Endodermal cell (in vitro differentiated cells): ENCODE measurements around the gene BRCC3. TPM values are rescaled to one million over a fixed set of nuclear protein-coding genes. Genes with fewer than 3 reads are reported as not detected.
A peak's percentile ranks its signal among the peaks of the same experiment; 100 is the strongest.

ENCODE experiments used
- DNase-seq: peaks from one replicate; pipeline ENCODE4 v3.0.0-alpha.2; 2017
- H3K27ac ChIP-seq: 2 replicates; pipeline ENCODE4 v1.5.1; 2013; ENCODE audit warnings: mild to moderate bottlenecking, low read depth, low read length, moderate library complexity
- H3K27me3 ChIP-seq: 2 replicates; pipeline ENCODE4 v1.6.1; 2013; ENCODE audit warnings: mild to moderate bottlenecking, low read length, moderate library complexity; ENCODE audit not compliant: insufficient read depth, control insufficient read depth, poor library complexity, severe bottlenecking
- H3K36me3 ChIP-seq: 2 replicates; pipeline ENCODE4 v1.7.0; 2013; ENCODE audit warnings: mild to moderate bottlenecking, low read length, moderate library complexity; ENCODE audit not compliant: control insufficient read depth, insufficient read depth
- H3K4me1 ChIP-seq: one replicate; pipeline ENCODE4 v1.7.0; 2013; ENCODE audit warnings: low read length; ENCODE audit not compliant: control insufficient read depth, insufficient read depth
- H3K4me3 ChIP-seq: 2 replicates; pipeline ENCODE4 v1.5.1; 2013; ENCODE audit warnings: mild to moderate bottlenecking, low read length, moderate library complexity
- H3K9ac ChIP-seq: 2 replicates; pipeline ENCODE4 v1.6.1; 2013; ENCODE audit warnings: mild to moderate bottlenecking, low read length, moderate library complexity; ENCODE audit not compliant: poor library complexity, severe bottlenecking; ENCODE audit errors: extremely low read depth
- H3K9me3 ChIP-seq: 2 replicates; pipeline ENCODE4 v1.6.1; 2013; ENCODE audit warnings: mild to moderate bottlenecking, low read length, moderate library complexity; ENCODE audit not compliant: control insufficient read depth
- H3K27ac Mint-ChIP-seq: 2 replicates; pipeline ENCODE4 v1.8.0; 2020; ENCODE audit warnings: mixed read lengths
- H3K27me3 Mint-ChIP-seq: 2 replicates; pipeline ENCODE4 v1.8.0; 2021; ENCODE audit warnings: mild to moderate bottlenecking, mixed read lengths; ENCODE audit not compliant: insufficient read depth
- H3K36me3 Mint-ChIP-seq: 2 replicates; pipeline ENCODE4 v1.8.0; 2020; ENCODE audit warnings: low read depth, mixed read lengths
- H3K4me1 Mint-ChIP-seq: 2 replicates; pipeline ENCODE4 v1.8.0; 2020; ENCODE audit warnings: mixed read lengths
- H3K4me3 Mint-ChIP-seq: 2 replicates; pipeline ENCODE4 v1.8.0; 2020; ENCODE audit warnings: mild to moderate bottlenecking, moderate library complexity, mixed read lengths
- H3K9me3 Mint-ChIP-seq: 2 replicates; pipeline ENCODE4 v1.8.0; 2020; ENCODE audit warnings: mild to moderate bottlenecking, mixed read lengths
- CTCF ChIP-seq: fragments of 200-600 bp; sonication (generic); conservative IDR thresholded peaks from 2 replicates; pipeline ENCODE4 v1.5.0; 2021; ENCODE audit warnings: antibody characterized with exemption, mild to moderate bottlenecking
- WGBS, 2 experiments: methylation state at CpG; one replicate each; pipeline versions ENCODE4 v1.1.5 to v1.1.7; 2013; ENCODE audit warnings: missing lambda C conversion rate in 2 of 2, mixed read lengths in 1 of 2; ENCODE audit not compliant: insufficient coverage in 1 of 2, insufficient read length in 1 of 2; 5-methylcytosine and 5-hydroxymethylcytosine counted together
- total RNA-seq, 2 donors: library from RNA; stranded (reverse); fragmentation: NEBNext Ultra II Directional in 1 of 2; extraction: Animal tissue kit (Norgen Biotek cat#: 25700) in 1 of 2; gene quantifications; 2 replicates in 1 of 2; 3 replicates in 1 of 2; pipeline ENCODE4 v1.2.1, GENCODE V29; 2021

The BRCC3 gene
- total RNA-seq, 2 donors from 2014 or later = 21.9 to 22.8 TPM

- Mint-ChIP-seq H3K27ac (peak overlapping the region; percentile 60), H3K4me1 (peaks cover 8% of the 10 kb centered on the region), H3K4me3 (no peak overlapping the region), H3K27me3 (no peaks in the 10 kb centered on the region), H3K36me3 (peaks cover 6% of the 10 kb centered on the region), H3K9me3 (peaks cover 52% of the 10 kb centered on the region)
- H3K4me1 ChIP-seq = no peaks in the 10 kb centered on the region
- H3K9me3 ChIP-seq = no peaks in the 10 kb centered on the region
- 100% methylated on average over 1 of the region's 2 CpGs; no CpG with 5 or more reads in 1 of the 2 experiments for WGBS, 2 experiments
- no peak overlapping the region for H3K4me3 ChIP-seq
- no peaks in the 10 kb centered on the region for H3K27me3 ChIP-seq
- H3K27ac ChIP-seq = no peak overlapping the region
- DNase-seq = no peak
- TF ChIP-seq CTCF = no peak
- peaks cover 3% of the 10 kb centered on the region for H3K36me3 ChIP-seq
- H3K9ac ChIP-seq = no peak overlapping the region
Observed at GRCh38 chrX:155028877-155029291, 42.4 kb upstream of the BRCC3 start.

- Mint-ChIP-seq H3K4me1 (peaks cover 8% of the 10 kb centered on the region), H3K36me3 (peaks cover 30% of the 10 kb centered on the region), H3K27ac (no peak overlapping the region), H3K27me3 (no peaks in the 10 kb centered on the region), H3K4me3 (no peak overlapping the region), H3K9me3 (peaks cover 60% of the 10 kb centered on the region)
- H3K4me1 ChIP-seq = no peaks in the 10 kb centered on the region
- 95% methylated on average over 5 of the region's 5 CpGs; no CpG with 5 or more reads in 1 of the 2 experiments for WGBS, 2 experiments
- TF ChIP-seq CTCF = no peak
- no peak overlapping the region for H3K4me3 ChIP-seq
- H3K27ac ChIP-seq = no peak overlapping the region
- no peak for DNase-seq
- H3K9ac ChIP-seq = no peak overlapping the region
- peaks cover 16% of the 10 kb centered on the region for H3K36me3 ChIP-seq
- no peaks in the 10 kb centered on the region for H3K27me3 ChIP-seq
- peaks cover 14% of the 10 kb centered on the region for H3K9me3 ChIP-seq
Observed at GRCh38 chrX:155031657-155032056, 39.7 kb upstream of the BRCC3 start.

GRCh38 chrX:155035688-155036087 lies 35.6 kb upstream of the BRCC3 start:
- no peak overlapping the region for H3K9ac ChIP-seq
- no peak for DNase-seq
- H3K4me3 Mint-ChIP-seq = no peak overlapping the region
- no peaks in the 10 kb centered on the region for H3K27me3 Mint-ChIP-seq
- WGBS, 2 experiments = 90 to 100% methylated on average over 1 to 2 of the region's 4 CpGs
- TF ChIP-seq CTCF = no peak
- no peaks in the 10 kb centered on the region for H3K4me1 ChIP-seq
- no peaks in the 10 kb centered on the region for H3K27me3 ChIP-seq
- H3K36me3 Mint-ChIP-seq = peaks cover 38% of the 10 kb centered on the region
- H3K27ac Mint-ChIP-seq = no peak overlapping the region
- peaks cover 60% of the 10 kb centered on the region for H3K9me3 Mint-ChIP-seq
- no peaks in the 10 kb centered on the region for H3K4me1 Mint-ChIP-seq
- peaks cover 14% of the 10 kb centered on the region for H3K9me3 ChIP-seq
- H3K4me3 ChIP-seq = no peak overlapping the region
- no peak overlapping the region for H3K27ac ChIP-seq
- peaks cover 16% of the 10 kb centered on the region for H3K36me3 ChIP-seq
